Heart left ventricle (tissue), 16 donors: ENCODE data around the gene VAMP2. TPM values are rescaled to one million over a fixed set of nuclear protein-coding genes. Genes with fewer than 3 reads are reported as not detected.

Experiments
- ATAC-seq, 4 donors: fragments of 200-7000 bp; cut with Tn5 transposase; one replicate each; pipeline ENCODE4 v1.9.1; 2020 to 2022; ENCODE audit warnings: moderate library complexity in 4 of 4, mild to moderate bottlenecking in 3 of 4, moderate number of reproducible peaks in 1 of 4
- DNase-seq, 5 donors: peaks; one replicate each; pipeline ENCODE4 v3.0.0-alpha.2; 2020
- H3K27ac ChIP-seq, 12 donors: fragments of 200-600 bp; sonication (generic) in 4 of 12; one replicate each; pipeline versions ENCODE4 v1.5.0 to v1.8.0; 2016 to 2022; ENCODE audit warnings: mild to moderate bottlenecking in 2 of 12
- H3K27me3 ChIP-seq, 9 donors: fragments of 200-600 bp; sonication (generic) in 2 of 9; one replicate each; pipeline versions ENCODE4 v1.5.1 to v1.8.0; 2016 to 2022; ENCODE audit warnings: mild to moderate bottlenecking in 3 of 9
- H3K36me3 ChIP-seq, 9 donors: fragments of 200-600 bp; sonication (generic) in 2 of 9; one replicate each; pipeline versions ENCODE4 v1.5.0 to v1.8.0; 2018 to 2022; ENCODE audit warnings: mild to moderate bottlenecking in 2 of 9
- H3K4me1 ChIP-seq, 12 donors: fragments of 200-600 bp; sonication (generic) in 4 of 12; one replicate each; pipeline versions ENCODE4 v1.5.0 to v1.8.0; 2016 to 2022; ENCODE audit warnings: mild to moderate bottlenecking in 3 of 12
- H3K4me3 ChIP-seq, 12 donors: fragments of 200-600 bp; sonication (generic) in 4 of 12; one replicate each; pipeline versions ENCODE4 v1.5.0 to v1.8.0; 2017 to 2022; ENCODE audit warnings: mild to moderate bottlenecking in 9 of 12, moderate library complexity in 4 of 12
- H3K9me3 ChIP-seq, 12 donors: fragments of 200-600 bp; sonication (generic) in 4 of 12; one replicate each; pipeline versions ENCODE4 v1.5.0 to v1.8.0; 2016 to 2022; ENCODE audit warnings: mild to moderate bottlenecking in 1 of 12
- CTCF ChIP-seq, 12 donors: fragments of 200-600 bp; sonication (generic) in 4 of 12; IDR thresholded peaks; one replicate each; pipeline versions ENCODE4 v1.5.0 to v1.8.0; 2018 to 2022; ENCODE audit warnings: antibody characterized with exemption in 12 of 12, mild to moderate bottlenecking in 5 of 12
- POLR2A ChIP-seq, 2 donors: fragments of 450-650 bp; IDR thresholded peaks; one replicate each; pipeline ENCODE4 v1.6.1; 2017; ENCODE audit warnings: antibody characterized with exemption in 2 of 2, mild to moderate bottlenecking in 2 of 2, moderate library complexity in 2 of 2
- WGBS, 4 donors: extraction: QIAGEN DNeasy Blood & Tissue Kit in 2 of 4; methylation state at CpG; one replicate each; pipeline versions ENCODE4 v1.1.5 to v1.1.7; 2013 to 2018; 5-methylcytosine and 5-hydroxymethylcytosine counted together
- intact Hi-C, 10 donors: fragments of 100-400 bp; cut with DNase I; formaldehyde crosslinking; loops; one replicate each; pipeline versions ENCODE4 v1.11.1 to v1.14.2; 2022
- polyA plus RNA-seq, 2 donors: library from polyadenylated mRNA; stranded (reverse); fragments of 200-250 nt; gene quantifications; one replicate each; pipeline ENCODE4 v1.2.3, GENCODE V29; 2013
- total RNA-seq, 9 donors: library from RNA; depleted of rRNA in 2 of 9; stranded (reverse); fragments of >200 nt in 2 of 9; fragmentation: NEBNext Ultra II Directional in 3 of 9; extraction: Animal tissue kit (Norgen Biotek cat#: 25700) in 3 of 9; gene quantifications; one replicate each; pipeline versions ENCODE4 v1.1.0 to v1.2.4, GENCODE V29; 2016 to 2023
- donor health status: ischemic (EF 13 %, LVEDD 7.1; RV severe dilation, severe dysfunction).
- donor health status: healthy with polysubstance abuse.
- donor health status: DM: no; HTN: yes; CAD: no.
- donor health status: DM: no; HTN: no; CAD: no.
- donor health status: ischemic (EF 25% LVEDD 6.9; RV normal size, moderate dysfunction).
- donor health status: ischemic (EF 25% LVEDD 5.7; RV mildly dilated, moderate dysfunction).
- donor health status: healthy.
- donor health status: DM: yes; HTN: yes; CAD: no.
- donor health status: ischemic (EF 35%, LVEDD 5.7; RV mildly dilated, moderate dysfunction).
- donor health status: nonischemic (EF 11% LVEDD 7.7; RV severe dilation, severe dysfunction).
- donor health status: DM: yes; HTN: yes; CAD: no.
- donor health status: PGD.
- donor health status: ischemic (EF 29% LVEDD 5.4; RV normal size, mild dysfunction).
- donor health status: nonischemic (EF 23%, LVEDD 6.1; RV moderate dilation, normal function).

The VAMP2 gene
- total and polyA plus RNA-seq, 11 donors, result 21.5 to 67.2 (median 50.6) TPM

GRCh38 chr17:8176197-8176940 lies 13.6 kb upstream of the VAMP2 start, which contains the start of gene TMEM107:
Gene TMEM107, minus strand, starts transcription at chr17:8176380. Its CDS starts 94 bp downstream, at chr17:8176286.
- ATAC-seq, result peak; percentile 63 to 83 (median 82)
- 2 to 3% (median 3%) methylated on average over 26 to 56 of the region's 56 CpGs for WGBS, 4 donors

GRCh38 chr17:8175795-8176196 lies 13.0 kb upstream of the VAMP2 start:
- intact Hi-C loops, result no loop called here
- H3K27ac ChIP-seq, result peak overlapping the region in 11 of 12 donors; percentile 47 to 88 (median 80)
- H3K27me3 ChIP-seq, result no peaks in the 10 kb centered on the region
- ATAC-seq (peak in 3 of 4 donors; percentile 6 to 10 (median 10)), DNase-seq (no peak)
- peak overlapping the region; percentile 24 to 81 (median 60) for H3K4me3 ChIP-seq
- no peaks in the 10 kb centered on the region for H3K36me3 ChIP-seq
- H3K4me1 ChIP-seq, result peaks cover 0 to 44% (median 21%) of the 10 kb centered on the region in 12 donors
- 12 to 18% (median 15%) methylated on average over 11 of the region's 11 CpGs for WGBS, 4 donors
- no peaks in the 10 kb centered on the region for H3K9me3 ChIP-seq
- TF ChIP-seq CTCF (IDR thresholded peaks at IDR 0.05), result no peak
- no peak for TF ChIP-seq POLR2A (IDR thresholded peaks at IDR 0.05)

More at GRCh38 chr17:8176197-8176940, 13.6 kb upstream of the VAMP2 start, which contains the start of gene TMEM107:
- no peaks in the 10 kb centered on the region for H3K27me3 ChIP-seq
- H3K36me3 ChIP-seq, result no peaks in the 10 kb centered on the region
- H3K27ac ChIP-seq, result peak within 1 kb of the TSS; percentile 33 to 88 (median 78)
- peak in 3 of 12 donors; percentile 9 to 30 (median 13) for TF ChIP-seq CTCF (IDR thresholded peaks at IDR 0.05)
- TF ChIP-seq POLR2A (IDR thresholded peaks at IDR 0.05), result peak in 1 of 2 donors; percentile 63
- DNase-seq, result peak; percentile 90 to 95 (median 91)
- H3K9me3 ChIP-seq, result no peaks in the 10 kb centered on the region
- peak within 1 kb of the TSS; percentile 24 to 81 (median 60) for H3K4me3 ChIP-seq
- intact Hi-C loops, result no loop called here
- peaks cover 0 to 44% (median 21%) of the 10 kb centered on the region in 12 donors for H3K4me1 ChIP-seq

GRCh38 chr17:8173871-8174322 lies 11.1 kb upstream of the VAMP2 start:
- no peak for ATAC-seq
- H3K27me3 ChIP-seq, result no peaks in the 10 kb centered on the region
- H3K4me1 ChIP-seq, result peaks cover 0 to 44% (median 21%) of the 10 kb centered on the region in 12 donors
- H3K9me3 ChIP-seq, result no peaks in the 10 kb centered on the region
- peak overlapping the region in 11 of 12 donors; percentile 20 to 60 (median 52) for H3K4me3 ChIP-seq
- no peaks in the 10 kb centered on the region for H3K36me3 ChIP-seq
- WGBS, 4 donors, result 3 to 6% (median 4%) methylated on average over 14 of the region's 14 CpGs
- intact Hi-C loops, result no loop called here
- no peak for DNase-seq
- TF ChIP-seq POLR2A (IDR thresholded peaks at IDR 0.05), result no peak
- TF ChIP-seq CTCF (IDR thresholded peaks at IDR 0.05), result no peak
- H3K27ac ChIP-seq, result peak overlapping the region; percentile 87 to 100 (median 96)
